SK-MEL-5 (cell line): ENCODE data around the gene GRAMD4. TPM values are rescaled to one million over a fixed set of nuclear protein-coding genes. Genes with fewer than 3 reads are reported as not detected.

Experiments used
- DNase-seq: peaks from one replicate; pipeline ENCODE4 v3.0.0-alpha.2; 2016; ENCODE audit warnings: low read depth, low spot score
- in situ Hi-C: cut with HindIII; loops from 2 replicates; pipeline ENCODE4 v1.10.0; 2016; ENCODE audit warnings: low sequenced_read_pairs, high pct_unique_total_duplicates, low pct_unique_long_range_greater_than_20kb
- polyA plus RNA-seq, 2 experiments: library from polyadenylated mRNA; depleted of rRNA; stranded (reverse); fragments of >200 nt; gene quantifications; 2 replicates each; pipeline ENCODE4 v1.2.3, GENCODE V29; 2015
- total RNA-seq: library from RNA; depleted of rRNA; stranded (reverse); fragments of >200 nt; shearing (Covaris generic); gene quantifications from 2 replicates; pipeline ENCODE4 v1.2.3, GENCODE V29; 2014; rRNA removed

Gene GRAMD4, protein sequence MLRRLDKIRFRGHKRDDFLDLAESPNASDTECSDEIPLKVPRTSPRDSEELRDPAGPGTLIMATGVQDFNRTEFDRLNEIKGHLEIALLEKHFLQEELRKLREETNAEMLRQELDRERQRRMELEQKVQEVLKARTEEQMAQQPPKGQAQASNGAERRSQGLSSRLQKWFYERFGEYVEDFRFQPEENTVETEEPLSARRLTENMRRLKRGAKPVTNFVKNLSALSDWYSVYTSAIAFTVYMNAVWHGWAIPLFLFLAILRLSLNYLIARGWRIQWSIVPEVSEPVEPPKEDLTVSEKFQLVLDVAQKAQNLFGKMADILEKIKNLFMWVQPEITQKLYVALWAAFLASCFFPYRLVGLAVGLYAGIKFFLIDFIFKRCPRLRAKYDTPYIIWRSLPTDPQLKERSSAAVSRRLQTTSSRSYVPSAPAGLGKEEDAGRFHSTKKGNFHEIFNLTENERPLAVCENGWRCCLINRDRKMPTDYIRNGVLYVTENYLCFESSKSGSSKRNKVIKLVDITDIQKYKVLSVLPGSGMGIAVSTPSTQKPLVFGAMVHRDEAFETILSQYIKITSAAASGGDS
- total RNA-seq = 128 and 148 TPM in 2 replicates
- 284 and 312 TPM in 2 replicates for polyA plus RNA-seq (2015; cell fraction: cytosol; rRNA removed)
- 287 and 366 TPM in 2 replicates for polyA plus RNA-seq (2015; cell fraction: nucleus; rRNA removed)

DNA sequence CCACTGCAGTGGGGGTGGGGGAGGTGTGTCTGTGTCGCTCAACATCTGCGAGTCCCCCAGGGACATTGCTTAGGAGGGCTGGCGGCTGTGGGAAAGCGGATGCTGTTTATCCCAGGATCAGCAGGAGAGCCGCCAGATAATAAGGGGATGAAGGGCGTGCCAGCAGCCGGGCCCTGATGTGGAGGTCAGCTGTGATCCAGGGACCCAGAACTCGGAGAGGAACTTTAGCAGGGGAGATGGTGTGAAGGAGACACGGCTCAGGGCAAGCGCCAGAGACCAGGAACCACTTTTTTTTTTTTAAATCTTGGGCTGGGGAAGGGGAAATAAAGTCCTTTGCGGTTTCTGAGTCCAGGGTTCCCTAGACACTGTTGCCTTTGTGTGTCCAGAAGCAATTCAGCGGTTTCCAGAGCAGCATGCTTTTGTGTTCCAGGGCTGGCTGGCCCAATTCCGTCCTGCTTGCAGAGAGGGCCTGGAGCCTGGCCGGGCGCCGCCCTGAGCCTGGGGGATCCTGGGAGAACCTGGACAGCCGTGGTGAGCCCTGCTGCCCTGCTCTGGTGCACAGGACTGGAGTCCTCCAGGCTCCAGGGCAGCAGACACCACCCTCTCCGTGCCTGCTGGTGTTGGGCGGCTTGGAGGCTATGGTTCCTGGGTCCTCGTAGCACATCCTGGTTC lies at the start of gene GRAMD4:
Gene GRAMD4, plus strand, starts transcription at position 557 of the 672 bp plus-strand sequence. CDS start 6,414 bp downstream, outside the sequence.
- DNase-seq = peak; percentile 81
- in situ Hi-C loops = no loop called here

DNA sequence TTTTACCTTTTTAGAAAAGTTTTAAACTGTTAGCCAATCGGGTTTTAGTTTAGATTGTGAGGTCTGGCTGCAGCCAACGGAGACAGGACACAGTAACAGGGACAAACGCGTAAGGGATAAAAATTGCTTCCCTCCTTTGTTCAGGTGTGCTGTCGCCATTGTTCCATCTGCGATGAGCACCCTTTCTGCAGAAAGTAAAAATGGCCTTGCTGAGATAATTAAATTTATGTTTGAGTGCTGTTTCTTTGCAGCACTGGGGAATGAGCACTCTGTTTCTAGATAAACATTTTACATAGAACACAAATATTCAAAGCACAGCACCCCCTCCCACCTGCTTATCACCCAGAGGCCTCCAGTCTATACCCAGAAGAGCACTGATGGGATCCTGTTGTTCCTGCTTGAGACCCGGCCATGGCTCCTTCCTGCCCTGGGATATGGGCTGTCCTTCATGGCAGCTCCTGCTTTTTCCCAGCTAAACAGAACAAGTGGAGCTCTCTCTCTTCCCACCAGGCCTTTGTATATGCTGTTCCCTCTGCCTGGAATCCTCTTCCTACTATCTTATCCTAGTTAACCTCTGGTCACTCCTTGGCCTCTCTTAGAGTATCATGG lies 48.4 kb upstream of the GRAMD4 start:
- no peak for DNase-seq
- in situ Hi-C loops = no loop called here

DNA sequence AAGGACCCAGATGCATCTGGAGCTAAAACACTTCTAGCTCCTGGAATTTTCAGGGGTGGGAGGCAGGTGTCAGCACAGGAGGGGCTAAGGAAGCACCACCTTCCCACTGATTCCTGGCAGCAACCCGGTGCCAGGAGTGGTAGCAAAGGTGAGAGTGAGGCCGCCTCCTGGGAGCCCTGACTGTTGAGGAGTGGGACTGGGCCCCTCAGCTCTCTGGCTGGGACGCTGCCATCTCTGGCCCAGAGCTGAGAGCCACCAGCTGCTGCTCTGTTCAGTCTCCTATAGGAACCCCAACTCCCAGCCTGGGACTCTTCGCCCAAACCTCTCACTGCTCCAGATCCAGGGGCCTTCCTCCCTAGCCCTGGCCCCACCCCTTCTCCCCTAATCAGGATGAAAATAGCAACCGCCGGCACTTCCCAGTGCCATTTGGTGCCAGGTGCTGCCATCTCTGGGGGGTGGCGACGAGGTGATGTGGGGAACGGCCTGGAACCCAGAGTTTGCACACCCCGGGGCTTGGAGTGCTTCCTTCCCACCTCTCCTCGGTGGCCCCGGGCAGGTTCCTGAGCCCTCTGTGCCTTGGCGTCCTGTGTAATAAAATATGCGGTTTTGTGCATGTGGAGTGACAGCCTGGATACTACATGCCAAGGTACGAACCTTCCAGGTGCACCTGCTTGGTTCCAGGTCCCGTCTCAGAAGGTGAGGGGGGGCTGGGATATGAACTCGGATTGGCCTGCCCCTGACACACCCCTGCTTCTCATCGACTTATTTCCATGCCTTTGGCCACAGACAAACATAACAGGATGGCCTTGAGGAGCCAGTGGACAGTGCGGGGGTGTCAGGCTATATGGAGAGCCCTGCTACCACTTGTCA lies 47.0 kb upstream of the GRAMD4 start:
- no peak for DNase-seq
- in situ Hi-C loops = no loop called here

DNA sequence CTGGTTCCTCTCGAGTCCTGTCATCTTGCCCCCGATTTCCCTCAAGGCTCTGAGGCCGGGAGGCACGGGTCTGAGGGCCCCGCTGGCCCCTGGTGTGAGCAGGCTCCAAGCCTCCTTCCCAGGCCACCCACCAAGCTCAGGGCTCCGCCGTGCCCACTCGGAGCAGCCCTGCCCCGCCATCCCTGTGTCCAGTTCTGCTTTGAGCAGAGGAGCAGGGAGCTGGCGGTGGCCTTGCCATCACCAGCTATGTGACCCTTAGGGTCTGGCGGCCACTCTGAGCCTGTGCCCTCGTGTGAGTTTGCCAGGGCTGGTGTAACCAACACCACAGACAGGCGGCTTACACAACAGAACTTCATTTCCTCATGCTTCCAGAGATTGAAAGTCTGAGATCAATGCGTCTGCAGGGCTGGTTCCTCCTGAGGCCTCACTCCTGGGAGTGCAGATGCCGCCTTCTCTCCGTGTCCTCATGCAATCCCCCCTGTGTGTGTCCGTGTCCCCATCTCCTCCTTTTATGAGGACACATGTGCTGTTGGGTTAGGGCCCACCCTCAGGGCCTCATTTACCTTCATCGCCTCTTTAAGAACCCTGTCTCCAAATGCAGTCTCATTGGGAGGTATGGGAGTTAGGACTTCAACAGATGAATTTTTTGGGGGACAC lies 46.3 kb upstream of the GRAMD4 start:
- in situ Hi-C loops = no loop called here
- DNase-seq = no peak

DNA sequence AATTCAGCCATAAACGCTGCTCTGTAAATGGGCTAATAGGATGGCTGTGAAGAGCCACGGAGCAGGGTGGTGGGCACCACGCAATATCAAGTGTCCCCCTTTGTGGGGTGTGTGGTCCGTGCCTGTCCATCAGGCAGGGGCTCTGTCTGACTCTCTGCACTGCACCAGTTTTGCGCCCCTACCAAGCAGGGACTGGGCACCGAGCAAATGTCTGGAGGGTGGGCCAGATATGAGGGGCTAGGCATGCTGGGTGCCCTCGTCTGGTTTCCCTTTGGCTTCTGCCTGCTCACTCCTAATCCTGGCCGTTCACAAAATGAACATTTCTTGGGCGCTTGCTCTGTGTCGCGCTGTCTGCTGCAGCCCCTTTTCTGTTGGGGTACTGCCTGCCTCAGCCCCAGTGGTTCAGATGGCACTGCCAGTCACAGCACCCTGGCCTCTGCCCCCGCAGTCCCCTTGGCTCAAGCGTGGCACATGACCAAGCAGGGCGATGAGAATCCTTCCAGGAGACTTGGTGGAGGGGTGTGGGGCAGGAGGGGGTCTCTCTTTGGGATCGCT lies 45.7 kb upstream of the GRAMD4 start:
- in situ Hi-C loops = no loop called here
- no peak for DNase-seq

DNA sequence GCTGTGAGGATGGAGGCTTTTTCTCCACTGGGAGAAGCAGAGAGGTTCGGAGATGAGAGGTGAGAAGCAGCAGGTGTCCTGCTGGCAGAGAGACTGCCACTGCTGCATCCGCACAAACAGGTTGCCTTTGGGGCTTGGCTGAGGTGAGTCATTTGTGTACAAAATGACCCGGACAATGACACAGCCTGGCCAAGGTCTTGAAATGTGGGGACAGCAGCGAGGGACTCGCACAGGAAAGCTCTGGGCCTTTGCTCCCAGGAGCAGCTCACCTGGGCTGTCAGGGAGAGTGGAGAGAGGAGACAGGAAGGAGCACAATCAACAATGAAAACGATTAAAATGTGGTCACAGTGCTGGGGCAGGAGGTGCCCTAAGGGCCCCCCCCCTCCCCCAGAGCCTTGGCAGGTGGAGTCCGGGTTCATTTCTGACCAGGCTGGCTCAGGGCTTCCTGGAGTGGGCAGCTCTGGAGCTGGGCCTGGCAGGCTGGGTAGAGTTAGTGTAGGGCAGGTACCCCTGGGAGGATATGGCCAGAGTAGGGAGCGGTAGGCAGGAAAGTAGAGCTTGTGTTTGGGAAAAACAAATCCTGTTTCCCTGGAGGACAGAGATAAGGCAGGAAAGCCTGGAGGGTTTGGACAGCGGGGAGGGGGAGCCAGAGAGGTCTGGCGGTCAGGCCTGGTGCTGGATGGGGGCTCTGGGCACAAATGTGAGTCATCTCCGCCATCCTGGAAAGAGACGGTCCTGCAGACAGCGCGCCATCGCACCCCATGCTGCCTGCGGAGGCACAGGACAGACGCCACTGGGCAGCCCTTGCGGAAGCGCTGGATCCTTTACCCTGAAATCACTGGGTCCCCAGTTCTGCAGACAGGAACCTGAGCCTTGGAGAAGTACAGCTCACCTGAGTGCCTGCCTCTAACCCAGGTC lies 44.9 kb upstream of the GRAMD4 start:
- in situ Hi-C loops = no loop called here
- DNase-seq = no peak

DNA sequence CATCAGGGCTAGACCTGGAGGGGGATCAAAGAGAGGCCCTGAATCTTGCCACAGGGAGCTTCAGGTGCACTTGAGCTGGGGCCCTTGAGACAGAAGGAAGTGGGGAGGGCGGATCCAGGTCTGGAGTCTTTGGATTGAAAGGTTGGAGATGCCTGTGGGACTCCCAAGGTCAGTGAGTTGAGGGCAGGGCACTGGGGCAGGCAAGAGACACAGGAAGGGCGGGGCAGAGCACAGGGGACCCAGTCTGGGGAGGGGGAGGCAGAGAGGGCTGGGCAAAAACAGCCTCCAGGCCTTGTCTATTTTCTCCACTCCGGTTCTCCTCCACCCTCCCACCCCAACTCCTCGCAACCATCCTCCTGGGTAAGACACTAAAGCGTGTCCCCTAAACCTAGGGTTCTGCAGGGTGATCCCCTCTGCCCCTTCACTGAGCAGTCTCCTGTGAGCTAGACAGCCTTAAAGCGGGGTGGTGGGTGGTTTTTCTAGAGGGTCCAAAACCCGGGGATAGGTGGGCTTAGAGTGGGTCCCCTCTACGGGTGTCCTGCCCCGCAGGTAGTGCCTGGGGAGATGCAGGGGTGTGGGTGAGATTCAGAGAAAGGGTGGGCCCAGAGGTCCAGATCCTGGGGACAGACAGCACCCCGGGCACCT lies 44.2 kb upstream of the GRAMD4 start:
- DNase-seq = no peak
- in situ Hi-C loops = no loop called here

DNA sequence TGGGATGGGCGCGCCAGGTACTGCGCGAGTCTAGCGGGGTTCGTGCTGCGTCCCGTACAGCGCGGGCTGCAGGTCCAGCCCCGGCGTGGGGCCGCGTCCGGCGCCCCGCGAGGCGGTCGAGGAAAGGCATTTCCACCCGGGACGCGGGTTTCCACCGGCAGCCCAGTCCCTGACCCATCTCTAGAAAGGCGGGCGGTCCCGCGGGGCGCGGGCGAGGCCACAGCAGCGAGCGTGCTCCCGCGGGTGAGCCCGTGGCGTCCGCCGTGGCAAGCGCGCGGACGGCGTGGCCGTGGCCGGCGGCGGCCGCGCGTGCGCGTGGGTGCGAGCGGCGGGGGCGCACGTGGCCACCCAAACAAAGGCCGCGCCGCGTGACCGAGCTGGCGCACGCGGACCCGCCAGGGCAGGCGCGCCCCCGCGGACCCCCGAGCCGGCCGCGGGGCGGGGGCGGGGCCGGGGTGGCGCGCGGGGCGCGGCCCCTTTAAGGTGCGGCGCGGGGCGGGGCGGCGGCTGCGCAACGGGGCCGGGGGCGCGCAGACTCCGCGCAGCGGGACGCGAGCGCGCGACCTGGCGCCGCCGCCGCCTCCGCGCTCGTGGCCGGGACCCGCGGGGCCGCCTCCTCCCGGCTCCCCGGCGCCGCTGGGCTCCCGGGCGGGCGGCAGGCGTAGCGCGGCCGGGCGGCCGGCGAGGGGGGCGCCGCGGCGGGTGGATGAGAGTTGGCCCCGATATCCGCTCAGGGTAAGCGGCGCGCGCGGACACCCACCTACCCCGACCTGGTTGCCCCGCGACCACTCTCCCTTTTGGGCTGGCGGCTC lies 43.4 kb upstream of the GRAMD4 start:
- in situ Hi-C loops = no loop called here
- DNase-seq = peak; percentile 65

DNA sequence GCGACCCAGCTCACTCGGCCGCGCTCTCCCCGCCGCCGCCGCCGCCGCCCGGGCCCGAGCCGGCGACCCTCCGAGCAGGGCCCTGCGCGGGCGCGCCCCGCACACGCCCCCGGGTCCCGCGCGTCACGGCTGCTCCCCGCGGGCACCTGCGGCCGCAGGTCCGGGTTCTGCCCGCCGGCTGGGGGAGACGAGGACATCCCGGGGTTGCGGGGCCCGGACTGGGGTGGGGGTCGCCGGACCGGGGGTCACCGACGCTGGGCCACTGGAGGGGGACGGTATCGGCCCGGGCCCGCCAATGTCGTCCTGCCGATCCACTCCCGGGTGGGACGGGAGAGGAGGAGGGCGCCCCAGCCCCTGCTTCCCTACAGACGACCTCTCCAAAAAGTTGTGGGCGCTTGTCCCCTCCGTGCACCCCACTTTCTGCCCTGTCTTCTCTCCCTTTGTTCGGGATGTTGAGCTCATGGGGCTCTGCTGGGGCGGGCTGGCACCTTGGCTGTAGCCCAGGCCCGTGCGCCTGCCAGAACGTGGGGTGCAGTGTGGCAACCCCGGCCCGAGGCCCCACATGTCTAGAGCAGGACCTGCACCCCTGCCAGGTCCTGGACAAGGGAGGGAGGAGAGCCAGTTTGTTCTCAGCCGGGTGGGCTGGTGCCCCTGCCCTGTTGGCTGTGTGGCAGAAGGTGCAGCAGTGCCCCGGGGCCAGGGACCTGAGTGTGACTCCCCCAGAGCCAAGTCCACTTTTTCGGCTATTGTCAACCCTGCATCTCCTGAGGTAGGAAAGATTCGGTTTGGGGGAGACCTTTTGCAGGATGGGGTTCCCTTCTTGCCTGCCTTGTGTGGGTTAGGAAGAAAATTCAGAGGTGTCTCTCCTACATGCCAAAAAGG lies 42.6 kb upstream of the GRAMD4 start:
- DNase-seq = no peak
- in situ Hi-C loops = no loop called here

DNA sequence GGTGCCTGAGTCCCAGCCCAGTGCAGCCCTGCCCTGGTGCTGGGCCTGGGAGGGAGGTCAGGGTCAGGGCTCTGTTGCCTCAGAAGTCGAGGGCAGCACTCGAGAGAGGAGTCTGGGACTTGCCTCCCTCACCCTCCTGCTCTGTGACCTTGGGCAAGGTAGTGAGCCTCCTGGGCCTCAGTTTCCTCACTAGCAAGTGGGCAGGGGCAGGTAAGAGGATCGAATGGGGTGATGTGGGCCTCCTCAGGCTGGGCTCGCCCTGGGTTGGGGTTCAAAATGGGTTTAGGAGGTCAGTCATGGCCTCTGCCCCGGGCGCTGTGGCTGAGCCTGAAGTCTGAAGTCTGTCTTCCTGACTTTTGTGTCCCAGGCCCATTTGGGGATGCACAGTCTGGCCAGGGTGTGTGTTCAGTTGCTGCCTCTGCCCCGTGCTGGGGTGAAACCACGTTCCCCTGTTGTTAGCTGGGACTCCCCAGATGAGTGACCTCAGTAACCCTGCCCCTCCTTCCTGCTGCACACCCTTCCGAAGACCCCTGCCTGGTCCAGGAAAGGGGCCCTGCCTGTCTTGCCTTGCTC lies 41.8 kb upstream of the GRAMD4 start:
- in situ Hi-C loops = no loop called here

DNA sequence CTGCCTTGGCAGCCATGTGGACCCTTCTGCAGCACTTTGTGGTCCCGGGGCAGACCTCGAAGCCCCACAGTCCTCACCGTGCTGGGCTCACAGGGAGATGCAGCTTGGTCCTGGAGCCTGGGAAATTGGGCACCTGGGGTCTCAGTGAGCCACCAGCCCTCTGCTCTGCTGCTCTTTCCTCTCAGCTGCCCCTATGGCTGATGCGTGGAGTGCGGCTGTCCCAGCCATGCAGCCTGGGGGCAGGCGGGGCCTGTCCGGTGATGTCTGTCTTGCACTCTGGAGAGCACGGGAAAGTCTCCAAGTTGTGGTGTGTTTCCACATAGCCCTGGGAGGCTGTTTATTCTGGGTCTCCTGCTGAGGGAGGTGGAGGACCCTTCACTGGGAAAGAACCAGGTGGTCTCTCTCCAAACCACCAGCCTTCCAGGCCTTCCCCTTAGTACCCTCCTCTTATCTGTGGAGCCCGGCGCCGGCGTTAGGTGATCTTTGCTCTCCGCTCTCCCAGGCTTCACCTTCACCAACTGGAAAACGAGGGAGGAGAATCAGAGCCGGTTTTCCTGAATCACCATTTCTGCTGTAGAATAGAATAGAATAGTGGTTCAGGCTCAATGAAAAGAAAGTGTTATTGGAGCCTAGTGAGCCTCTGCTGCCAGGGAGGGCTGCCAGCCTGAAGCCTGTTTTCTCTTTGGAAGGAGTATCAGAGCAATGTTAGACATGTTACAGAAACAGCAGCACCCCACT lies 41.2 kb upstream of the GRAMD4 start:
- in situ Hi-C loops = no loop called here
- DNase-seq = peak; percentile 49

More for the DNA sequence above, 41.8 kb upstream of the GRAMD4 start:
- DNase-seq = no peak

DNA sequence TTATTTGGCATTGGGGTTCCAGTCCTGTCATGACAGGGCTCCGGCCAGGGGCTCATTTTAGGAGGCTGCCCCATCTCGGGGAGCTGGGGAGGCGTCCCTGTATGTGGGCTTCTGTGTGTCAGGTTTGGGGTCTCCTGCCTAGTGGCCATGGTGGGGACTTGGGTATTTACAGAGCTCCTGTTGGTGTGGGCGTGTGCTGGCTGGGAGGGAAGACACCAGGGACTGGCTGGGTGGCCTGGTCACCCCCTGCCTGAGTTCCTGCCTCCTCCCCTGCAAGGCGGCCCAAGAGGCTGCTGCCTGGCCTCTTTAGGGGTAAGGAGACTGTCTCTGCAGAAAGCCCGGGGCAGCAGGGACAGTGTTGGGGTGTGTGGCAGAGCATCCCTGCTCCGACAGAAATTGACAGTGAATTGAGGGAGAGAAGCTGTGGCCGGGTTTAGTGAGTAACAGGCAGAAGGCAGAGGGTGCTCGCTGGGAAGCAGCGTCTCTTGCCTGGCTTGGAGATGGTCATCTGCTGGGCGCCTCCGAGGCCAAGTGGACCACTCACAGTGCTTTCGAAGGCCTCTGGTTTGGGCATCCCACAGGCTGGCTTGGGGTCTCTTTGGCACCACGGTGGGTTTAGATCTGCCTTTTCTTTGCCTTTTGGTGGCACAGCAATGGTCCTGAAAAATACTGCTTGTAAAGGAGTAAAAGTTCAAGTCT lies 40.3 kb upstream of the GRAMD4 start:
- in situ Hi-C loops = no loop called here

More for the DNA sequence above, 40.3 kb upstream of the GRAMD4 start:
- no peak for DNase-seq
